ENCODE results near the gene SLC12A8.
A peak's percentile ranks its signal among the peaks of the same experiment; 100 is the strongest.

The SLC12A8 gene

GRCh38 chr3:125186261-125186787 lies 26.2 kb downstream of the SLC12A8 start:
- DNase-seq = peak; percentile 28

GRCh38 chr3:125185805-125186204 lies 26.7 kb downstream of the SLC12A8 start:
- no peak for DNase-seq

- no peak for DNase-seq
Observed at GRCh38 chr3:125179884-125180240, 32.7 kb downstream of the SLC12A8 start.

- no peak for DNase-seq
Observed at GRCh38 chr3:125179143-125179883, 33.2 kb downstream of the SLC12A8 start.

DNA sequence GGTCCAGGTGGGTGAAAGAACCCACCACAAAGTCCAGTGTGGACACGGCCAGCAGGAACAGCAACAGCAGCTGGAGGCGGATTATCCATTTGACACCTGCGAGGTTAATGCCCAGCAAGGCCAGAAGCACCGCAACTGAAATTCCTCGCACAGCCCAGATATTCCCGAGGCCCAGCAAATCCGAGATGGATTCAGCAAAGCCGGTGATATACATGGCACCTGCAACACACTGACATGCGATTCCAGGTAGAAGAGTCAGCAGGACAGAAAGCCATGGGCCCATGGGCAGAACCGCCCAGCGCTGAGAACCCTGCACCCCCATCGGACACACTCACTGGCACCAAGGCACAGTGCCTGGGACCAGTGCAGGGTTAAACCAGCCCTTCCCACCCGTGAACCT lies 34.8 kb downstream of the SLC12A8 start:
- DNase-seq = no peak

- DNase-seq = no peak
Observed at GRCh38 chr3:125175295-125176078, 37.1 kb downstream of the SLC12A8 start.

DNA sequence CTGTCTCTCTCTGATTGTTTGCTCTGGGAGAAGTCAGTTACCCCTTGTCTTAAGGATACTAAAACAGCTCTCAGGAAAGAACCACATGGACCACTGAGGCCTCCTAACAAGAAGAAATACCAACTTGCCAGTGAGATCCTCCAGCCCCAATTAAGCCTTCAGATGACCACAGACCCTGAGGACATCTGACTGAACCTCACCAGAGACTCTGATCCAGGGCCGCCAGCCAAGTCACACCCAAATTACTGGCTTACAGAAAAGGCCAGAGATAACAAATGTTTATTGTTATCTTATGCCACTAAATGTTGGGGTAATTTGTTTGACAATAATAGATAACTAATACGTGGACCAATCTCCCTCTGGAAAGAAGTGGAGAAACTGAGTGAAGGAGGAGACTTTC lies 40.2 kb downstream of the SLC12A8 start:
- DNase-seq = no peak

DNA sequence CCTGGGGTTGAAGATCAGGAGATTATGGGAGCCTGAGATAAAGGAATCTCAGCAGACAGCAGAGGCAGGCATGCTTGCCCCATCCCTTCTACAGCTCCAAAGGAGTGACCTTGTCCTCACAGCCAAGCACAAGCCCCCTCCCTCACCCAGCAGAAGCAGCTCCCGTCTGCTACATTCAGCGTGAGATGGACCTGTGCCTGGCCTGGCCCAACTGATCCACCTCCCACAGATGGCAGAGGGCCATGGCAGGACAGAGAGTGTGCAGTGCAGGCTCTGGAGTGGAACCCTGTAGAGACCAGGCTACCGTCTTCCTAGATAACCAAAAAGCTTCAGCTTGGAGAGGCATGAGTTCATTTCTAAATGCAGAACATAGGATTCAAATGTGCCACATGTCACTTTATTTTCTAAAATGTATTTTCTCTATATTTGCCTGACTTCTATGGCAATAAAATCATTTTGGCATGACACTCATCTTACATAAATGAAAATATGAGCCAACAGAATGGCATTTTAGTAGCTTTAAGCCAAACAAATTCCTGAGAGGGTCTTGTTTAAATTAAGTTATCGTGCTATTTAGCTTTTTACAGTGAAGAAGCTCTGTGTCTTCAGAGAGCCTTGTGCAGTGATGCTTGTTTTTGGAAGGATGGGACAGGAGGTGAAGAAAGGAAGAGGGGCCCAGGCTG lies 43.7 kb downstream of the SLC12A8 start:
- peak; percentile 65 for DNase-seq

GRCh38 chr3:125166599-125167136 lies 45.9 kb downstream of the SLC12A8 start:
- DNase-seq = peak; percentile 76

GRCh38 chr3:125165948-125166553 lies 46.5 kb downstream of the SLC12A8 start:
- DNase-seq = no peak

DNA sequence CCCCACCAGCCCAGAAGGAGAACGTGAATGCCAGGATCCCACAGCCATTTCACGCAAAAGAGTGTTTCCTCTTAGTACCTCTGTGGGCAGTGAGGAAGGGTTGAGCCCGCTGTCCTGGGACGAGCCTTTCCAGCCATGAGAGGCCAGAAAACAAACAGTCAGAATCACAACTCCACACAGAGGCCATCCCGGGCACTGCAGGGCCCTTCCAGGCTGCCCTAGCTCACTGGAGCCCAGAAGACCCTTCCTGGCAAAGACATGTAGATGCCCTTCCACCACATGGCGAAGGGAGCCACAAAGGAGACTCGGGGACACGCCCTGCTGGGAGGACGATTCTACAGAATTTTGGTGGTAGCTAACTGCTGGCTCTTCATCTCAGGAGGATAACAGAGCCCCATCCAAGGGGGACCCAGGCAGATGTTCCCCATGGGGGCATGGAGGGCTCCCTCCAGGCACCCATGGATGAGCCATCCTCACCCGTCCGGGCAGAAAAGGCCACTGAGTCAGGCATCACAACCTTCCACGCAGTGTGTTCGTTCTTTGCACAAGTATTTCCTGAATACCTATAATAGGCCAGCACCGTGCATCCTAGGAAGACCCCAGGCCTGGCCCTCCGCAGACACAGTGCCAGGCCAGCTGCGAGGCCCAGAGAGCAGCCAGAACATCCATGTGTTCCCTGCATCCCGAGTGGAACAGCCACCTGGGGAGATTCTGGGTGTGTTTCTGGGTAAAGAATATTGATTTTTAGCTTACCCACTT lies 47.2 kb downstream of the SLC12A8 start:
- DNase-seq = peak; percentile 42

DNA sequence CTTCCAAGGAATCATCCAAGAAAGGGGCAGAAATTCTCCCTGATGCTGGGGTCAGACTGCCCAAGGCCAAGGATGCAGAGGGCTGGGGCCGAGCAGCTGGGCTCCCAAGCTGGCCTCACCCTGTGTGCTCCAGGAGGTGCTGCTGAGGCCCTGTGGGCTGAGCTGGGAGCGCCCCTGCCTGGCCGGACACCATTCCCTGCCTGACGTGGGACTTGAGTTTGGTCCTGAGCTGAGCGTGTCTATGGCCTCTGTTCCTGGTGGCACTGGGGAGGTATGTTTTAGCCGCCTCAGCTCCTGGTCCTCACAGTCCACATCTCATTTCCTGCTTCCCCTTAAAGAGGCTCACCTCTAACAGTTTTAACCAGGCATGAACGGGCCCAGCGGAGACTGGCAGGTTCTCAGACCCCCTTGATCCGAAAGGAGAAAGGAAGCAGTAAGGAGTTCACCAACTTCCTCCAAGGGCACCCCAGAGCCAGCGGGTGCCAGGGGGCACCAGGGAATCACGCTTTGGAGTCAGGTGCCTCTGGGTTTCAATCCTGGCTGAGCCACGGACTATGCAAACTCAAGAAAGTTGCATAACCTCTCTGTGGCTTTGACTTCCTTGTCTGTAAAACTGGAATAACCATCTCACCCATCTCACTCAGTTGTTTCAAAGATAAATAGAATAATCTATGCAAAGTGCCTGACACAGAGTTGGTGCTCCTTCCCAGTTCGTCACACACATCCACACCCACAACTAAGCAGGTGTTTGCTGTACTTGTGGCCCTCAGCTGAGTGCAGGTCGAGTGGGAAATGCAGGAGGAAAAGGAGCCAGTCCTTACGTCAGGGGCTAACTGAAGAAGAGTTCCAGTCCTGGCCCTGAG lies 48.6 kb downstream of the SLC12A8 start:
- DNase-seq = no peak

GRCh38 chr3:125161607-125162219 lies 50.8 kb downstream of the SLC12A8 start:
- DNase-seq = no peak

GRCh38 chr3:125160606-125161371 lies 51.8 kb downstream of the SLC12A8 start:
- DNase-seq = peak; percentile 59

DNA sequence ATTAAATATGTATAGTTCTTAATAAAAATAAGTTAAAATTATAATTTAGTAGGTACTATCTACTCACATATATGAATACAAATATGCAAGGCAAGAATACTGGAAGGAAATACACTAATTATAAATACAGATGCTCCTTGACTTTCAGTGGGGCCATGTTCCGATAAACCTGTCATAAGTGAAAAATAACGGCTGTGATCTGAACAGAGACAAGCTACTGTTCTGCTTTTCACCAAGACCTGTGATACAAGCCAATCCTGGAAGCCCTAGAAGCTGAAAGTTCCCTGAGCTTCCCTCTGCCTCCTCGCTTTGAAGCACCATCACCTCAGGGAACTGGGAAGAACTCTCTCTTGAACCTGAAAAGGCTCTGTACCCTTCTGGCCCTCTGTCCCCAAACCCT lies 55.4 kb downstream of the SLC12A8 start:
- DNase-seq = no peak

DNA sequence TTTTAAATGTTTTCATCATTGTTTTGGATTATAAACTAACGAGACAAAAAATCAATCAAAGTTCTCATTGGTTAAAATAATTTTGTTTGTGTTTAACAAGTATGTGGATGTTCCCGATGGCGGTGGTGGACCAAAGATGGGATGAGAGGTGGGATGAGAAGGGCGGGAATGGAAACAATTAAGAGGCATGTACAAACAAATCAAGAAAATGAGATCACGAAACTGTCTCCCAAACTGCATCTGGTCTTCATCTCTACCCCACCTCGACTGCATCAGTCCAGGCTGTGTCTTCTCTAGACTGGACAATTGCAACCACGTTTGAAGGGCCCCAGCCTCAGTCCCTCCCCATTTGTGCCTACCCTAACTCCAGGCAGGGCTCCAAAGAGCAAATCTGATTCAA lies 56.1 kb downstream of the SLC12A8 start:
- DNase-seq = no peak

DNA sequence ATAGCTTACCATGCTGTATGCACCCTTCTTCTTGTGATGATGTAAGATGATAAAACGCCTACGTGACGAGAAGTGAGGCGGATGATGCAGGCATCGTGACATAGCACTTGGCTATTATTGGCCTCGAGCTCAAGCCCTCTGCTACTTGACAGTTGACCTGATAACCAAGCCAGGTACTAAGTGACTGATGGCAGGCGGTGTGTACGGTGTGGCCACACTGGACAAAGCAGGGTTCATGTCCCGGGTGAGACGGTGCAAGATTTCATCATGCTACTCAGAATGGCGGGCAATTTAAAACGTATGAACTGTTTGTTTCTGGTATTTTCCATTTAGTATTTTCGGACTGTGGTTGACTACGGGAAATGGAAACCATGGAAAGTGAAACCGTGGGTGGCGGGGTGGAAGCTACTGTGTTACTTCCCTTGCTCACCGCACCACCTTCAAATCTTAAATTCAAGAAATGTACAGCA lies 57.7 kb downstream of the SLC12A8 start:
- no peak for DNase-seq

DNA sequence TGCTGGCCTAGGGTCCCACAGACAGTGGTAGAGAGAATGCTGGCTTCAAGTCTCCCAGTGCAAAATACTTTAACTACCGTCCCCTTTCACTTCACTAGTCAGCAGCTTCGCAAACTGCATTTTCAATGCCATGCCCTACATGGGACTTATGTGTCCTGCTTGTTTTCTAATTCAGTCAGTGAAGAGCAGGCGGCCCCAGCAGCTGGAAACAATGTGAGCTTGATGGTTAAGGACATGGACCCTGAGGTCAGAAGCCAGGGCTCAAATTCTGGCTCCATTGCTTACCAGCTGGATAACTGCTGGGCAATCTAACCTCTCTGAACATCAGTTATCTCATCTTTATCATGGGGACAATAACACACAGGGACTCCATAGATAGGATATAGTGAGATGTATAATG lies 58.4 kb downstream of the SLC12A8 start:
- no peak for DNase-seq

GRCh38 chr3:125152951-125153350 lies 59.6 kb downstream of the SLC12A8 start:
- DNase-seq = no peak

GRCh38 chr3:125151916-125152315 lies 60.6 kb downstream of the SLC12A8 start:
- peak; percentile 63 for DNase-seq

Measured in fibroblast of skin of right quadriceps (primary cell).